ENCODE data around the gene SCN5A.

Gene SCN5A

GRCh38 chr3:38543586-38543985, 105.9 kb downstream of the SCN5A start:
- no peak overlapping the region for H3K9ac ChIP-seq (ENCODE audit: low read length)
- DNase-seq, result no peak
- H3K79me1 ChIP-seq (replicated peaks; ENCODE audit: low read length, poor library complexity, severe bottlenecking), result no peaks in the 10 kb centered on the region
- no peak overlapping the region for H2BK120ac ChIP-seq (ENCODE audit: low read depth, low read length)
- H2AK5ac ChIP-seq (ENCODE audit: low read length, severe bottlenecking), result no peak overlapping the region
- H2AFZ ChIP-seq (ENCODE audit: low read depth, low read length), result no peak overlapping the region
- H4K8ac ChIP-seq (ENCODE audit: low read length), result no peak overlapping the region
- no peaks in the 10 kb centered on the region for H3K9me3 ChIP-seq (ENCODE audit: control insufficient read depth, low read length)
- H3K27me3 ChIP-seq (ENCODE audit: control insufficient read depth in 1 of 2, insufficient read depth in 1 of 2, low read length in 2 of 2), result peaks cover 14 to 24% of the 10 kb centered on the region in 2 experiments
- H3K14ac ChIP-seq (ENCODE audit: low read length in 2 of 2), result no peak overlapping the region
- no peaks in the 10 kb centered on the region for H3K36me3 ChIP-seq (ENCODE audit: control insufficient read depth in 1 of 2, insufficient read depth in 2 of 2, low read depth in 1 of 2, low read length in 2 of 2)
- no peak overlapping the region for H3K27ac ChIP-seq (ENCODE audit: low read length, poor library complexity, severe bottlenecking)
- H3K23ac ChIP-seq (ENCODE audit: low read length in 2 of 2), result no peak overlapping the region
- no peak overlapping the region for H2BK12ac ChIP-seq (ENCODE audit: low read length in 2 of 2)
- no peak overlapping the region for H2BK15ac ChIP-seq (ENCODE audit: low read depth, poor library complexity, severe bottlenecking)
- 72% methylated on average over 7 of the region's 7 CpGs for WGBS
- no peak overlapping the region for H3K4me3 ChIP-seq (ENCODE audit: insufficient read depth in 1 of 2, low read depth in 1 of 2, low read length in 2 of 2)
- H3K18ac ChIP-seq (ENCODE audit: low read depth in 1 of 2, low read length in 2 of 2), result no peak overlapping the region
- no peak overlapping the region for H3K4me2 ChIP-seq (ENCODE audit: low read length, poor library complexity, severe bottlenecking)
- H3K4me1 ChIP-seq (ENCODE audit: control insufficient read depth, insufficient read depth, low read depth, low read length), result peaks cover 28% of the 10 kb centered on the region
- no peak overlapping the region for H2BK5ac ChIP-seq (ENCODE audit: low read depth, low read length, poor library complexity, severe bottlenecking)
- H3K4ac ChIP-seq (ENCODE audit: low read depth in 1 of 2, low read length in 2 of 2), result no peak overlapping the region
- H4K91ac ChIP-seq (ENCODE audit: low read length), result no peak overlapping the region

- H3K27me3 ChIP-seq (ENCODE audit: control insufficient read depth in 1 of 2, insufficient read depth in 1 of 2, low read length in 2 of 2), result peaks cover 14 to 16% of the 10 kb centered on the region in 2 experiments
- H3K9me3 ChIP-seq (ENCODE audit: control insufficient read depth, low read length), result no peaks in the 10 kb centered on the region
- no peak overlapping the region for H3K18ac ChIP-seq (ENCODE audit: low read depth in 1 of 2, low read length in 2 of 2)
- no peak overlapping the region for H2BK12ac ChIP-seq (ENCODE audit: low read length in 2 of 2)
- no peak overlapping the region for H4K91ac ChIP-seq (ENCODE audit: low read length)
- H2AK5ac ChIP-seq (ENCODE audit: low read length, severe bottlenecking), result no peak overlapping the region
- H3K27ac ChIP-seq (ENCODE audit: low read length, poor library complexity, severe bottlenecking), result no peak overlapping the region
- no peak overlapping the region for H2BK120ac ChIP-seq (ENCODE audit: low read depth, low read length)
- no peak overlapping the region for H3K14ac ChIP-seq (ENCODE audit: low read length in 2 of 2)
- H3K4me3 ChIP-seq (ENCODE audit: insufficient read depth in 1 of 2, low read depth in 1 of 2, low read length in 2 of 2), result no peak overlapping the region
- no peak overlapping the region for H3K4ac ChIP-seq (ENCODE audit: low read depth in 1 of 2, low read length in 2 of 2)
- H4K8ac ChIP-seq (ENCODE audit: low read length), result no peak overlapping the region
- no peaks in the 10 kb centered on the region for H3K79me1 ChIP-seq (replicated peaks; ENCODE audit: low read length, poor library complexity, severe bottlenecking)
- peaks cover 0 to 3% of the 10 kb centered on the region in 2 experiments for H3K36me3 ChIP-seq (ENCODE audit: control insufficient read depth in 1 of 2, insufficient read depth in 2 of 2, low read depth in 1 of 2, low read length in 2 of 2)
- H3K4me1 ChIP-seq (ENCODE audit: control insufficient read depth, insufficient read depth, low read depth, low read length), result peaks cover 20% of the 10 kb centered on the region
- no peak overlapping the region for H3K4me2 ChIP-seq (ENCODE audit: low read length, poor library complexity, severe bottlenecking)
- no peak overlapping the region for H2BK15ac ChIP-seq (ENCODE audit: low read depth, poor library complexity, severe bottlenecking)
- no peak overlapping the region for H2BK5ac ChIP-seq (ENCODE audit: low read depth, low read length, poor library complexity, severe bottlenecking)
- H3K23ac ChIP-seq (ENCODE audit: low read length in 2 of 2), result no peak overlapping the region
- 75% methylated on average over 16 of the region's 16 CpGs for WGBS
- DNase-seq, result no peak
- no peak overlapping the region for H3K9ac ChIP-seq (ENCODE audit: low read length)
- no peak overlapping the region for H2AFZ ChIP-seq (ENCODE audit: low read depth, low read length)
These were observed 106.8 kb downstream of the SCN5A start for GRCh38 chr3:38542401-38543298.

- Histone ChIP-seq H4K91ac (ENCODE audit: low read length) (no peak overlapping the region), H3K79me1 (replicated peaks; ENCODE audit: low read length, poor library complexity, severe bottlenecking) (no peaks in the 10 kb centered on the region), H3K4me3 (ENCODE audit: insufficient read depth in 1 of 2, low read depth in 1 of 2, low read length in 2 of 2) (no peak overlapping the region), H2AFZ (ENCODE audit: low read depth, low read length) (no peak overlapping the region), H3K9ac (ENCODE audit: low read length) (no peak overlapping the region), H3K27me3 (ENCODE audit: control insufficient read depth in 1 of 2, insufficient read depth in 1 of 2, low read length in 2 of 2) (peaks cover 14% of the 10 kb centered on the region in 2 experiments), H2BK120ac (ENCODE audit: low read depth, low read length) (no peak overlapping the region), H3K23ac (ENCODE audit: low read length in 2 of 2) (no peak overlapping the region), H2BK12ac (ENCODE audit: low read length in 2 of 2) (no peak overlapping the region), H3K14ac (ENCODE audit: low read length in 2 of 2) (no peak overlapping the region), H3K4ac (ENCODE audit: low read depth in 1 of 2, low read length in 2 of 2) (no peak overlapping the region), H4K8ac (ENCODE audit: low read length) (no peak overlapping the region), H3K36me3 (ENCODE audit: control insufficient read depth in 1 of 2, insufficient read depth in 2 of 2, low read depth in 1 of 2, low read length in 2 of 2) (peaks cover 0 to 7% of the 10 kb centered on the region in 2 experiments), H3K9me3 (ENCODE audit: control insufficient read depth, low read length) (no peaks in the 10 kb centered on the region), H2AK5ac (ENCODE audit: low read length, severe bottlenecking) (no peak overlapping the region), H3K18ac (ENCODE audit: low read depth in 1 of 2, low read length in 2 of 2) (no peak overlapping the region), H3K4me2 (ENCODE audit: low read length, poor library complexity, severe bottlenecking) (no peak overlapping the region), H2BK15ac (ENCODE audit: low read depth, poor library complexity, severe bottlenecking) (no peak overlapping the region), H2BK5ac (ENCODE audit: low read depth, low read length, poor library complexity, severe bottlenecking) (no peak overlapping the region), H3K4me1 (ENCODE audit: control insufficient read depth, insufficient read depth, low read depth, low read length) (peaks cover 20% of the 10 kb centered on the region), H3K27ac (ENCODE audit: low read length, poor library complexity, severe bottlenecking) (no peak overlapping the region)
- WGBS, result 87% methylated on average over 7 of the region's 9 CpGs
- no peak for DNase-seq
These were observed 107.7 kb downstream of the SCN5A start for GRCh38 chr3:38541806-38542205.

- H4K8ac ChIP-seq (ENCODE audit: low read length), result no peak overlapping the region
- H3K4ac ChIP-seq (ENCODE audit: low read depth in 1 of 2, low read length in 2 of 2), result no peak overlapping the region
- H2BK15ac ChIP-seq (ENCODE audit: low read depth, poor library complexity, severe bottlenecking), result no peak overlapping the region
- H3K9ac ChIP-seq (ENCODE audit: low read length), result no peak overlapping the region
- DNase-seq, result no peak
- no peak overlapping the region for H3K23ac ChIP-seq (ENCODE audit: low read length in 2 of 2)
- H2BK12ac ChIP-seq (ENCODE audit: low read length in 2 of 2), result no peak overlapping the region
- no peak overlapping the region for H3K18ac ChIP-seq (ENCODE audit: low read depth in 1 of 2, low read length in 2 of 2)
- peaks cover 10% of the 10 kb centered on the region for H3K9me3 ChIP-seq (ENCODE audit: control insufficient read depth, low read length)
- H2BK5ac ChIP-seq (ENCODE audit: low read depth, low read length, poor library complexity, severe bottlenecking), result no peak overlapping the region
- H3K4me3 ChIP-seq (ENCODE audit: insufficient read depth in 1 of 2, low read depth in 1 of 2, low read length in 2 of 2), result no peak overlapping the region
- no peak overlapping the region for H2AK5ac ChIP-seq (ENCODE audit: low read length, severe bottlenecking)
- H3K27me3 ChIP-seq (ENCODE audit: control insufficient read depth in 1 of 2, insufficient read depth in 1 of 2, low read length in 2 of 2), result peaks cover 0 to under 1% of the 10 kb centered on the region in 2 experiments
- H3K36me3 ChIP-seq (ENCODE audit: control insufficient read depth in 1 of 2, insufficient read depth in 2 of 2, low read depth in 1 of 2, low read length in 2 of 2), result peaks cover 0 to 22% of the 10 kb centered on the region in 2 experiments
- WGBS, result 89% methylated on average over 6 of the region's 8 CpGs
- H3K79me1 ChIP-seq (replicated peaks; ENCODE audit: low read length, poor library complexity, severe bottlenecking), result no peaks in the 10 kb centered on the region
- H3K14ac ChIP-seq (ENCODE audit: low read length in 2 of 2), result peak overlapping the region in 1 of 2 experiments; percentile 79
- H3K27ac ChIP-seq (ENCODE audit: low read length, poor library complexity, severe bottlenecking), result no peak overlapping the region
- peaks cover 18% of the 10 kb centered on the region for H3K4me1 ChIP-seq (ENCODE audit: control insufficient read depth, insufficient read depth, low read depth, low read length)
- H2BK120ac ChIP-seq (ENCODE audit: low read depth, low read length), result no peak overlapping the region
- no peak overlapping the region for H3K4me2 ChIP-seq (ENCODE audit: low read length, poor library complexity, severe bottlenecking)
- no peak overlapping the region for H2AFZ ChIP-seq (ENCODE audit: low read depth, low read length)
- no peak overlapping the region for H4K91ac ChIP-seq (ENCODE audit: low read length)
These were observed 110.6 kb downstream of the SCN5A start for GRCh38 chr3:38538773-38539353.
